Measurements from ENCODE around the gene IL1RAPL2. TPM values are rescaled to one million over a fixed set of nuclear protein-coding genes. Genes with fewer than 3 reads are reported as not detected.

IL1RAPL2 gene
- polyA plus RNA-seq, 1 experiment, result not detected

GRCh38 chrX:105647749-105648148, 1081.8 kb downstream of the IL1RAPL2 start:
- H3K27me3 ChIP-seq (ENCODE audit: control insufficient read depth, insufficient read depth, low read length), result no peaks in the 10 kb centered on the region
- no peaks in the 10 kb centered on the region for H3K36me3 ChIP-seq (ENCODE audit: control insufficient read depth, insufficient read depth, low read length)
- no peak for DNase-seq (ENCODE audit: low read depth)
- ChIA-PET POLR2A (no interaction called here), CTCF (no interaction called here)
- no peak overlapping the region for H3K4me3 ChIP-seq (ENCODE audit: low read depth, low read length)
- TF ChIP-seq CTCF (IDR thresholded peaks at IDR 0.05; ENCODE audit: insufficient read depth, low read depth, low read length), result no peak

- no peak overlapping the region for H3K4me3 ChIP-seq (ENCODE audit: low read depth, low read length)
- H3K36me3 ChIP-seq (ENCODE audit: control insufficient read depth, insufficient read depth, low read length), result no peaks in the 10 kb centered on the region
- no peak for DNase-seq (ENCODE audit: low read depth)
- no peaks in the 10 kb centered on the region for H3K27me3 ChIP-seq (ENCODE audit: control insufficient read depth, insufficient read depth, low read length)
- no peak for TF ChIP-seq CTCF (IDR thresholded peaks at IDR 0.05; ENCODE audit: insufficient read depth, low read depth, low read length)
- CTCF ChIA-PET, result no interaction called here
- POLR2A ChIA-PET, result no interaction called here
Measured at GRCh38 chrX:105648732-105649131, 1082.7 kb downstream of the IL1RAPL2 start.

GRCh38 chrX:105650577-105650976, 1084.6 kb downstream of the IL1RAPL2 start:
- ChIA-PET POLR2A (no interaction called here), CTCF (no interaction called here)
- no peak for TF ChIP-seq CTCF (IDR thresholded peaks at IDR 0.05; ENCODE audit: insufficient read depth, low read depth, low read length)
- H3K27me3 ChIP-seq (ENCODE audit: control insufficient read depth, insufficient read depth, low read length), result no peaks in the 10 kb centered on the region
- no peaks in the 10 kb centered on the region for H3K36me3 ChIP-seq (ENCODE audit: control insufficient read depth, insufficient read depth, low read length)
- no peak for DNase-seq (ENCODE audit: low read depth)
- H3K4me3 ChIP-seq (ENCODE audit: low read depth, low read length), result no peak overlapping the region

GRCh38 chrX:105650986-105651385, 1085.0 kb downstream of the IL1RAPL2 start:
- no peak for DNase-seq (ENCODE audit: low read depth)
- no peak overlapping the region for H3K4me3 ChIP-seq (ENCODE audit: low read depth, low read length)
- ChIA-PET POLR2A (no interaction called here), CTCF (no interaction called here)
- TF ChIP-seq CTCF (IDR thresholded peaks at IDR 0.05; ENCODE audit: insufficient read depth, low read depth, low read length), result no peak
- no peaks in the 10 kb centered on the region for H3K36me3 ChIP-seq (ENCODE audit: control insufficient read depth, insufficient read depth, low read length)
- no peaks in the 10 kb centered on the region for H3K27me3 ChIP-seq (ENCODE audit: control insufficient read depth, insufficient read depth, low read length)

- CTCF ChIA-PET, result no interaction called here
- H3K4me3 ChIP-seq (ENCODE audit: low read depth, low read length), result no peak overlapping the region
- no peaks in the 10 kb centered on the region for H3K27me3 ChIP-seq (ENCODE audit: control insufficient read depth, insufficient read depth, low read length)
- POLR2A ChIA-PET, result no interaction called here
- no peak for DNase-seq (ENCODE audit: low read depth)
- H3K36me3 ChIP-seq (ENCODE audit: control insufficient read depth, insufficient read depth, low read length), result no peaks in the 10 kb centered on the region
- TF ChIP-seq CTCF (IDR thresholded peaks at IDR 0.05; ENCODE audit: insufficient read depth, low read depth, low read length), result no peak
Measured at GRCh38 chrX:105653891-105654290, 1087.9 kb downstream of the IL1RAPL2 start.

All from BJ (cell line).